A549 (cell line): ENCODE data around the gene STK17A.

ENCODE experiments used
- POLR2A ChIP-seq: IDR thresholded peaks from 2 replicates; pipeline ENCODE4 v1.6.1; 2012; ENCODE audit warnings: mild to moderate bottlenecking, low read length
- RNF2 ChIP-seq: fragments of 200-600 bp; sonication (generic); IDR thresholded peaks from 2 replicates; pipeline ENCODE4 v1.6.1; 2016; ENCODE audit warnings: low read depth, mild to moderate bottlenecking, antibody characterized with exemption, moderate library complexity, borderline replicate concordance

DNA sequence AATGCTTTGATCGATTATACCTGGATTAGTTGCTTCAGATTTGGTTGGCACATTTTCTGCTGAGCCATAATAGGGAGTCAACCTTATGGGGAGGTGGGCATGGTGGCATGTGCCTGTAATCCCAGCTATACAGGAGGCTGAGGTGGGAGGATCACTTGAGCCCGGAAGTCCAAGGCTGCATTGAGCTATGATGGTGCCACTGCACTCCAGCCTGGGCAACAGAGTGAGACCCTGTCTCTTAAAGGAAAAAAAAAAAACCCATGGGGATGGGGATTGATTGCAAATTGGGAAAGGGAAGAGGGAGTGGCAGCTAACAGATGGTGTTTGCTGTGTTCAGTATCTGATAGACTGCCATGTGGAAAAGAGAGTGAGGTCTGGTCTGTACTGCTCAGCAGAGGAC lies 11.1 kb downstream of the STK17A start:
- no peak for TF ChIP-seq POLR2A
- TF ChIP-seq RNF2: no peak
